Fibroblast of skin of scalp (primary cell): ENCODE data around the gene ILRUN.
"Not testable (repeated sequence)": the region's sequence is repeated elsewhere in the genome, so short reads cannot be mapped to it uniquely, and the experiment has no call there.

Source experiments
- DNase-seq: peaks from one replicate; pipeline ENCODE4 v3.0.0-alpha.2; 2013

Gene ILRUN

GRCh38 chr6:34663831-34664255 is 32.7 kb downstream of the ILRUN start:
- DNase-seq = peak; percentile 37

DNA sequence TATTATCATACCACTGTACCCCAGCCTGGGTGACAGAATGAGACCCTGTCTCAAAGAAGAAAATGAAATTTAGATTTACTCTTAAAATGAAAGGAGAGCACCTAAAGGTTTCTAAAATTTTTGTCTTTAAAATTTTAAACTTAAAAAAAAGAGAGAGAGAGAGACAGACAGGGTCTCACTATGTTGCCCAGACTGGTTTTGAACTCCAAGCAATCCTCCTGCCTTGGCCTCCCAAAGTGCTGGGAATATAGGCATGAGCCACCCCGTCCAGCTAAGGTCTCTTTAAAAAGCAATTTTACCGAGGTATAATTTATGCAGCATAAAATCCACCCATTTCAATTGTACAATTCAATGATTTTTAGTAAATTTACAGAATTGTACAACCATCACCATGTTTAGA is 33.2 kb downstream of the ILRUN start:
- DNase-seq = no peak

DNA sequence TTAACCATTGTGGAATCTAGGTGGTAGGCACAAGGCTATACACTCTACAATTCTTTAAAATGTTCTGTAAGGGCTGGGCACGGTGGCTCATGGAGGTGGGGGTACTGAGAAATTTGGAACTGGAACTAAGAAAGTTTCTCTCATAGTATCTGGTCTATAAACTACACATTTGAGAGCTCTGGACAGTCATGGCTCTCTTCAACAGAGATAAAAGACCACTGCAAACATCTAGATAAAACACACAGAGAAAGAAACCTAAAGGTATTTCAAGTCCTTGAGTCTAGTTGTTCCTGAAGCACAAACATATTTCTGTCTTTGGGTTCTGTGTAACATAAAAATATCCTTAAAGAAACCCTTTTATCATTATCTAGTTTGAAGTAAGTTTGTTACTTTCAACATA is 35.2 kb downstream of the ILRUN start:
- DNase-seq = no peak

DNA sequence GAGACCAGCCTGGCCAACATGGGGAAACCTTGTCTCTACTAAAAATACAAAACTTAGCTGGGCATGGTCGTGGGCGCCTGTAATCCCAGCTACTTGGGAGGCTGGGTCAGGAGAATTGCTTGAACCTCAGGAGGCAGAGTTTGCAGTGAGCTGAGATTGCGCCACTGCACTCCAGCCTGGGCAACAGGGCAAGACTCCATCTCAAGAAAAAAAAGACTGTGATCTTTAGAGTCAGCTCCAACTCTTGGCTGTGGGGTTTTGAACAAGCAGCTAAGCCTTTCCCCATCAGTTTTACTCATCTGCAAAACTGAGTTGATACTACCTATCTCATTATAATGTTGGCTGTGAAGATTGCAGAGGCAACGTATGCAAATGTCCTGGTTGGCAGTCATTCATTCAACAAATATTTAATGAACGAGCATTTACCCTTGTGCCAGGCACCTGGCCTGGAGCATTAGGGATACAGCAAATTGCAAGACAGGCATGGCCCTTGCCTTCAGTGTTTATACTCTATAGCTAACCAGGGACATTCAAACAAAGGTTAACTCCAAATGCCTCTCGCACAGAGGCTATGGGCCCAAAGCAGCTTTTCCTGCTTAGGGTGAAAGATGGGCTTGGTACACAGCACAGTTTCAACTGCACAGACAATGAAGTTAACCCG is 37.8 kb downstream of the ILRUN start:
- no peak for DNase-seq

- peak; percentile 21 for DNase-seq
These were observed 38.5 kb downstream of the ILRUN start for GRCh38 chr6:34657979-34658480.

GRCh38 chr6:34657307-34657978 is 39.1 kb downstream of the ILRUN start:
- peak; percentile 83 for DNase-seq

- DNase-seq = peak; percentile 84
These were observed 39.6 kb downstream of the ILRUN start for GRCh38 chr6:34657037-34657306.

DNA sequence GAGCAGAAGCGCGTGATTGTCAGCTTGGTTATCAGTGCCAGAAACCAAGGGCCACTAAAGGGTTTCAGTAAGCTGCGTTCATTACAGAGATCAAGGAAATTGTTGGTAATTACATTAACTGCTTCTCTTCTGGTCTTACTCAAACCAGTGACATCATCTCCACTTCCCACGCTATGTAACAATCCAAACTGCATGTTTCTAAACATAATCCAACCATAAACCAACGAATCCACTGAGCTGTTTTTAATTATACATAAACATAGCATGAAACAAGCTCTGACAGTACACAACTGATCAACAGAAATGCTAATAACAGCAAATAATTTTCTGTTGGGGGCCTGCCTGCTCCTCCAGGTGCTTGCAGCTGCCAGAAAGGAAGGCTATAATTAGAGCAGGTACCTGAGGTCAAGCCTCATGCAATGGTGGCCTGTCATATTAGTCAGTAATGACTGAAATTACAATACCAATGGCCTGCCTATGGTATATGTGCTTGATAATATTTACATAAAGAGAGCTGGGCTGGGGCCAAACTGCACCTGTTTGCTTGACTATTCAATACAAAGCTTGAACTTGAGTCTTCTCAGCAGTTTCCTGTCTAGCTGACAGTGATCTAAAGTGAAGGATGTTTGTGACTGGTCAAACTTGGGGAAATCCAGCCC is 40.1 kb downstream of the ILRUN start:
- peak; percentile 49 for DNase-seq

DNA sequence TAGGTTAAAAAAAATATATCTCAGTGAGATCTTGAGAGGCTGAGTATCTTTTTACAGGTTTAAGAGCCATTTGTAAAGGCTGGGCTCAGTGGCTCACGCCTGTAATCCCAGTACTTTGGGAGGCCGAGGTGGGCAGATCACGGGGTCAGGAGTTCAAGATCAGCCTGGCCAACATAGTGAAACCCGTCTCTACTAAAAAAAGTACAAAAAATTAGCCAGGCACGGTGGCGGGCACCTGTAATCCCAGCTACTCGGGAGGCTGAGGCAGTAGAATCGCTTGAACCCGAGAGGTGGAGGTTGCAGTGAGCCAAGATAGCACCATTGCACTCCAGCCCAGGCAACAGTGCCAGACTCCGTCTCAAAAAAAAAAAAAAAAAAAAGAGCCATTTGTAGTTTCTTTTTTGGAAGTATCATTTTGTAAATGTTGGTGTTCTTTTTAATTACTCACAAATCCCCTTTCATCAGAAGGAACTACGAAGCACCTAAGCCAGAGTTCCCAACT is 40.6 kb downstream of the ILRUN start:
- not testable (repeated sequence) for DNase-seq

- no peak for DNase-seq
These were observed 42.4 kb downstream of the ILRUN start for GRCh38 chr6:34654061-34654710.

DNA sequence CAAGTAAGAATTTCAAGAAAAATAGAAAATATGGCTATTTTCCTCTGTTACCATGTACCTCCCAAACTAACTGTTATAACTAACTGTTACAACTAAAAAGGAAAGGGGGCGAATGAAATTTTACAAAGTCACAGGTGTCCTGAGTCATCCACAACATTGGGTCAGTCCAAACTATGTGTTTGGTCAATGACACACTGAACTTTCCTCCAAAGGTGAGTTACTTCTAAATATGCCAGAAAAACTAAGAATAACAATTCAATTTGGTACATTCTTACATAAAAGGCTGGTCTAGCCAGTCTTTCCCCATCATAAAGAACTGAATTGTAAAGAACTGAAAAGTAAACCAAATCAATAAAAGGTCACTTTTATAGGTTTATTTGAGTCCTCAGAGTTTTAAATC is 44.3 kb downstream of the ILRUN start:
- DNase-seq = no peak

DNA sequence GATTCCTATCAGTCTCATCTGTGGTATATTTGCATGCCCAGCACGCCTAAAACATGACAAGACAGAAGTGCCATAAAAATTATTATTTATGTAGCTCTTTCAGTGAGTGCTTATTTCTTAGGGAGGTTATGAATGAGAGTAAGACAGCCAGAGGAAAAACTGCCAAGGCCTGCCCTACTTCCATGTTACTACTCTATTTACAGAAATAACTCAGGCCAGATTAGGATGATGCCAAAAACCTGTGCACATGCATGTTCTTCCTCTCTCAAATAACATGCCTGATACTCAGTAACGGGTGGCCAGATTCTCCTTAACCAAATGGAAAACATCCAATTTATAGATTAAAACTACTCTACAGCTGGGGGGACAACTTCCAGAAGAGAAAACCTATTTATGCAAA is 45.7 kb downstream of the ILRUN start:
- no peak for DNase-seq

- DNase-seq = not testable (repeated sequence)
These were observed 46.3 kb downstream of the ILRUN start for GRCh38 chr6:34650232-34650631.

- DNase-seq = no peak
These were observed 47.8 kb downstream of the ILRUN start for GRCh38 chr6:34648806-34649205.
